Measurements from ENCODE around the gene ERMAP. TPM values are rescaled to one million over a fixed set of nuclear protein-coding genes. Genes with fewer than 3 reads are reported as not detected.
"Not testable (repeated sequence)": the region's sequence is repeated elsewhere in the genome, so short reads cannot be mapped to it uniquely, and the experiment has no call there.

ERMAP gene
- total and polyA plus RNA-seq, 4 donors: 5.9 to 12.8 (median 8.6) TPM

DNA sequence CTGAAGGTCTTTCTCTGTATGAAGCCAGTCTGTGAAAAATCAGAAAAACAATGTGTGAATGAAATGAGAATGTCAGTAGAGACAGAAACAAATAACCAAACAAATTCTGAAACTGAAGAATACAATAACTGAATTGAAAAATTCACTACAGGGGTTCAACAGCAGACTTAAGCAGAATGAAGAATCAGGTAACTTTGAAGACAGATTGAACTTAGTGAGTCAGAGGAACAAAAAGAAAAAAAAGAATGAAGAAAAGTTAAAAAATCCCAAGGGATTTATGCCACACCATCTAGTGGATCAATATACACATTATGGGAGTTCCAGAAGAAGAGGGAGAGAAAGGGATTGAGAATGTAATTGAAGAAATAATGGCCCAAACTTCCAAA is 44.1 kb downstream of the ERMAP start:
- intact Hi-C loops (cut with DNase I): no loop called here
- H3K9me3 ChIP-seq (ENCODE audit: control insufficient read depth, low read length): peaks cover 6% of the 10 kb centered on the region
- H3K36me3 ChIP-seq (ENCODE audit: control insufficient read depth in 1 of 2, insufficient read depth in 2 of 2, low read length in 1 of 2): no peaks in the 10 kb centered on the region
- no peak for DNase-seq
- H3K4me1 ChIP-seq (ENCODE audit: control insufficient read depth in 1 of 2, insufficient read depth in 2 of 2, low read length in 2 of 2): no peaks in the 10 kb centered on the region
- H3K4me3 ChIP-seq (ENCODE audit: low read length in 2 of 2): no peak overlapping the region
- ATAC-seq (ENCODE audit: low FRiP score): no peak
- H3K27me3 ChIP-seq (ENCODE audit: control insufficient read depth in 1 of 2, insufficient read depth in 2 of 2, low read length in 1 of 2): no peaks in the 10 kb centered on the region
- H3K27ac ChIP-seq (ENCODE audit: low read depth in 1 of 2, low read length in 2 of 2): no peak overlapping the region

DNA sequence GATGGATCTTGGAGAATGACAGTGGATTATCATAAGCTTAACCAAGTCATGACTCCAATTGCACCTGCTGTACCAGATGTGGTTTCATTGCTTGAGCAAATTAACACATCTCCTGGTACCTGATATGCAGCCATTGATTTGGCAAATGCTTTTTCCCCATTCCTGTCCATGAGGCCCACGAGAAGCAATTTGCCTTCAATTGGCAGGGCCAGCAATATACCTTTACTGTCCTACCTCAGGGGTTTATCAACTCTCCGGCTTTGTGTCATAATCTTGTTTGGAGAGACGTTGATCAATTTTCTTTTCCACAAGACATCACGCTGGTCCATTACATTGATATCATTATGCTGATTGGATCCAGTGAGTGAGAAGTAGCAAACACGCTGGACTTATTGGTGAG is 49.6 kb downstream of the ERMAP start:
- 83 to 87% methylated on average over 5 of the region's 5 CpGs for WGBS, 2 donors
- Histone ChIP-seq H3K27ac (ENCODE audit: low read depth in 1 of 2, low read length in 2 of 2) (no peak overlapping the region), H3K4me3 (ENCODE audit: low read length in 2 of 2) (no peak overlapping the region), H3K4me1 (ENCODE audit: control insufficient read depth in 1 of 2, insufficient read depth in 2 of 2, low read length in 2 of 2) (no peaks in the 10 kb centered on the region), H3K36me3 (ENCODE audit: control insufficient read depth in 1 of 2, insufficient read depth in 2 of 2, low read length in 1 of 2) (no peaks in the 10 kb centered on the region), H3K27me3 (ENCODE audit: control insufficient read depth in 1 of 2, insufficient read depth in 2 of 2, low read length in 1 of 2) (no peaks in the 10 kb centered on the region), H3K9me3 (ENCODE audit: control insufficient read depth, low read length) (peaks cover 1% of the 10 kb centered on the region)
- intact Hi-C loops (cut with DNase I): no loop called here
- ATAC-seq (ENCODE audit: low FRiP score) (no peak), DNase-seq (no peak)

DNA sequence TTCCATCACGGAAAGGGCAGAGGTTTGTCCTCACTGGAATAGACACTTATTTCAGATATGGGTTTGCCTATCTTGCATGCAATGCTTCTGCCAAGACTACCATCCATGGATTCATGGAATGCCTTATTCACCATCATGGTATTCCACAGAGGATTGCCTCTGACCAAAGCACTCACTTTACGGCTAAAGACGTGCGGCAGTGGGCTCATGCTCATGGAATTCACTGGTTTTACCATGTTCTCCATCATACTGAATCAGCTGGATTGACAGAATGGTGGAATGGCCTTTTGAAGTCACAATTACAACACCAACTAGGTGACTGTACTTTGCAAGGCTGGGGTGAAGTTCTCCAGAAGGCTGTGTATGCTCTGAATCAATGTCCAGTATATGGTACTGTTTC is 51.5 kb downstream of the ERMAP start:
- 80 to 86% methylated on average over 4 of the region's 4 CpGs for WGBS, 2 donors
- H3K9me3 ChIP-seq (ENCODE audit: control insufficient read depth, low read length); H3K36me3 ChIP-seq (ENCODE audit: control insufficient read depth in 1 of 2, insufficient read depth in 2 of 2, low read length in 1 of 2); H3K4me3 ChIP-seq (ENCODE audit: low read length in 2 of 2); H3K27me3 ChIP-seq (ENCODE audit: control insufficient read depth in 1 of 2, insufficient read depth in 2 of 2, low read length in 1 of 2); intact Hi-C loops (cut with DNase I); ATAC-seq (ENCODE audit: low FRiP score); DNase-seq; H3K27ac ChIP-seq (ENCODE audit: low read depth in 1 of 2, low read length in 2 of 2); H3K4me1 ChIP-seq (ENCODE audit: control insufficient read depth in 1 of 2, insufficient read depth in 2 of 2, low read length in 2 of 2): not testable (repeated sequence)

DNA sequence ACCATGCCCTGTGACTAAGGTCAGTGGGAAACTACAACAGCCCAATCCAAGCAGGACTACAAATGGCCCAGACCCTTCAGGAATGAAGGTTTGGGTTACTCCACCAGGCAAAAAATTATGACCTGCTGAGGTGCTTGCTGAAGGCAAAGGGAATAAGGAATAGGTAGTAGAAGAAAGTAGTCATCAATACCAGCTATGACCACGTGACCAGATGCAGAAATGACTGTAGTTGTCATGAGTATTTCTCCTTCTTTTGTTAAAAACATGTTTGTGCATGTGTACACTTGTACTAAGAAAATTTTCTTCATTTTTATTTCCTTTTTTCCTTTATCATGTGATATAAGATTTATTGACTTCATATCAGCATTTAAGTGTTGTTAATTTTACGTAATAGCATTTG is 52.3 kb downstream of the ERMAP start:
- H3K27ac ChIP-seq (ENCODE audit: low read depth in 1 of 2, low read length in 2 of 2); DNase-seq; H3K4me1 ChIP-seq (ENCODE audit: control insufficient read depth in 1 of 2, insufficient read depth in 2 of 2, low read length in 2 of 2); H3K27me3 ChIP-seq (ENCODE audit: control insufficient read depth in 1 of 2, insufficient read depth in 2 of 2, low read length in 1 of 2); ATAC-seq (ENCODE audit: low FRiP score); H3K9me3 ChIP-seq (ENCODE audit: control insufficient read depth, low read length); intact Hi-C loops (cut with DNase I); H3K36me3 ChIP-seq (ENCODE audit: control insufficient read depth in 1 of 2, insufficient read depth in 2 of 2, low read length in 1 of 2); H3K4me3 ChIP-seq (ENCODE audit: low read length in 2 of 2): not testable (repeated sequence)
- WGBS, 2 donors: 52 to 57% methylated on average over 2 of the region's 2 CpGs

DNA sequence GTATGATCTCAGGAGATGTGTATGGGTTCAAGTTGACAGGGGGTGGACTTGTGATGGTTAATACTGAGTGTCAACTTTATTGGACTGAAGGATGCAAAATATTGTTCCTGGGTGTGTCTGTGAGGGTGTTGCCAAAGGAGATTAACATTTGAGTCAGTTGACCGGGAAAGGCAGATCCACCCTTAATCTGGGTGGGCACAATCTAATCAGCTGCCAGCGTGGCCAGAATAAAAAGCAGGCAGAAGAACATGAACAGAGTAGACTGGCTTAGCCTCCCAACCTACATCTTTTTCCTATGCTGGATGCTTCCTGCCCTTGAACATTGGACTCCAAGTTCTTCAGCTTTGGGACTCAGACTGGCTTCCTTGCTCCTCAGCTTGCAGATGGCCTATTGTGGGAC is 52.8 kb downstream of the ERMAP start:
- WGBS, 2 donors: 82 to 83% methylated on average over 2 of the region's 2 CpGs
- DNase-seq; H3K27ac ChIP-seq (ENCODE audit: low read depth in 1 of 2, low read length in 2 of 2); H3K4me1 ChIP-seq (ENCODE audit: control insufficient read depth in 1 of 2, insufficient read depth in 2 of 2, low read length in 2 of 2); ATAC-seq (ENCODE audit: low FRiP score); H3K4me3 ChIP-seq (ENCODE audit: low read length in 2 of 2); H3K36me3 ChIP-seq (ENCODE audit: control insufficient read depth in 1 of 2, insufficient read depth in 2 of 2, low read length in 1 of 2); H3K27me3 ChIP-seq (ENCODE audit: control insufficient read depth in 1 of 2, insufficient read depth in 2 of 2, low read length in 1 of 2); intact Hi-C loops (cut with DNase I); H3K9me3 ChIP-seq (ENCODE audit: control insufficient read depth, low read length): not testable (repeated sequence)

GRCh38 chr1:42873108-42873507 is 56.2 kb downstream of the ERMAP start:
- H3K9me3 ChIP-seq (ENCODE audit: control insufficient read depth, low read length); H3K4me3 ChIP-seq (ENCODE audit: low read length in 2 of 2); H3K27ac ChIP-seq (ENCODE audit: low read depth in 1 of 2, low read length in 2 of 2); ATAC-seq (ENCODE audit: low FRiP score); H3K4me1 ChIP-seq (ENCODE audit: control insufficient read depth in 1 of 2, insufficient read depth in 2 of 2, low read length in 2 of 2); H3K27me3 ChIP-seq (ENCODE audit: control insufficient read depth in 1 of 2, insufficient read depth in 2 of 2, low read length in 1 of 2); intact Hi-C loops (cut with DNase I); H3K36me3 ChIP-seq (ENCODE audit: control insufficient read depth in 1 of 2, insufficient read depth in 2 of 2, low read length in 1 of 2); DNase-seq: not testable (repeated sequence)

DNA sequence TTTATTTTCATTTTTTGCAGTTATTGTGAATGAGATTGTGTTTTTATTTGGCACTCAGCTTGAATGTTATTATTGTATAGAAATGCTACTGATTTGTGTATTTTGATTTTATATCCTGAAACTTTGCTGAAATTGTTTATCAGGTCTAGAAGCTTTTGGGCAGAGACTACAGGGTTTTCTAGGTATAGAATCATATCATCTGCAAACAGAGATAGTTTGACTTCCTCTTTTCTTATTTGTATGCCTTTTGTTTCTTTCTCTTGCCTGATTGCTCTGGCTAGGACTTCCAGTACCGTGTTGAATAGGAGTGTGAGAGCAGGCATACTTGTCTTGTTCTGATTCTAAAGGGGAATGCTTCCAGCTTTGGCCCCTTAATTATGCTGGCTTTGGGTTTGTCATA is 56.7 kb downstream of the ERMAP start:
- Histone ChIP-seq H3K4me3 (ENCODE audit: low read length in 2 of 2) (no peak overlapping the region), H3K27ac (ENCODE audit: low read depth in 1 of 2, low read length in 2 of 2) (no peak overlapping the region), H3K9me3 (ENCODE audit: control insufficient read depth, low read length) (no peaks in the 10 kb centered on the region), H3K27me3 (ENCODE audit: control insufficient read depth in 1 of 2, insufficient read depth in 2 of 2, low read length in 1 of 2) (no peaks in the 10 kb centered on the region), H3K4me1 (ENCODE audit: control insufficient read depth in 1 of 2, insufficient read depth in 2 of 2, low read length in 2 of 2) (no peaks in the 10 kb centered on the region), H3K36me3 (ENCODE audit: control insufficient read depth in 1 of 2, insufficient read depth in 2 of 2, low read length in 1 of 2) (no peaks in the 10 kb centered on the region)
- intact Hi-C loops (cut with DNase I): no loop called here
- ATAC-seq (ENCODE audit: low FRiP score) (no peak), DNase-seq (no peak)
- 88 to 92% methylated on average over 1 of the region's 1 CpG for WGBS, 2 donors

DNA sequence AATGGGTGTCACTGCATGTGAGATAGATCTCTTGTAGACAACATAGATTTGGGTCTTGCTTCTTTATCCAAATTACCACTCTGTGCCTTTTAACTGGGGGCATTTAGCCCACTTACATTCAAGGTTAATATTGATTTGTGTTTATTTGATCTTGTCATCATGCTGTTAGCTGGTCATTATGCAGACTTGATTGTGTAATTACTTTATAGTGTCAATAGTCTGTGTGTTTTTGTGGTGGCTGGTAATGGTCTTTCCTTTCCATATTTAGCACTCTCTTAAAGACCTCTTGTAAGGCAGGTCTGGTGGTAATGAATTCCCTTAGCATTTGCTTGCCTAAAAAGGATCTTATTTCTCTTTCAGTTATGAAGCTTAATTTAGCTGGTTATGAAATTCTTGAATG is 59.1 kb downstream of the ERMAP start:
- no peaks in the 10 kb centered on the region for H3K9me3 ChIP-seq (ENCODE audit: control insufficient read depth, low read length)
- H3K4me3 ChIP-seq (ENCODE audit: low read length in 2 of 2): no peak overlapping the region
- no peak for ATAC-seq (ENCODE audit: low FRiP score)
- H3K27ac ChIP-seq (ENCODE audit: low read depth in 1 of 2, low read length in 2 of 2): no peak overlapping the region
- no peaks in the 10 kb centered on the region for H3K36me3 ChIP-seq (ENCODE audit: control insufficient read depth in 1 of 2, insufficient read depth in 2 of 2, low read length in 1 of 2)
- no peaks in the 10 kb centered on the region for H3K4me1 ChIP-seq (ENCODE audit: control insufficient read depth in 1 of 2, insufficient read depth in 2 of 2, low read length in 2 of 2)
- H3K27me3 ChIP-seq (ENCODE audit: control insufficient read depth in 1 of 2, insufficient read depth in 2 of 2, low read length in 1 of 2): no peaks in the 10 kb centered on the region
- DNase-seq: no peak
- intact Hi-C loops (cut with DNase I): no loop called here

DNA sequence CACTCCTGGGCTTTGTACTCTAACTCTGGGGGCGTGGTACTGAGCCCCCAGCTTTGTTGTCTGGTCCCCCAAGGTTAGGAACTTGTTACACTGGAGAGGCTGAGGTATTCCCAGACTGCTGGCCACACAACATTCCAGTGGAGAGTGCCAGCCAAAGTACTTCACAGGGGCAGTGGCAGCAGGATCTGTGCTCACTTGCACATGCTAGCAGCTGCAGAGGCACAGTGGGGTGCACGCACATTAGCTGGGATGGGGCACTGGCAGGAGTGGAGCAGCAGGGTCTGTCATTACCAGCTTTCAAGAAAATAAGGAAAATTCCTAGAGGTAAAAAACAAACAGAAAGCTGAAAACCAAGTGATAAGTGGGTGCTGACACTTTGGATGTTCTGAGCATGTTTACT is 60.5 kb downstream of the ERMAP start:
- H3K4me1 ChIP-seq (ENCODE audit: control insufficient read depth in 1 of 2, insufficient read depth in 2 of 2, low read length in 2 of 2): no peaks in the 10 kb centered on the region
- no peaks in the 10 kb centered on the region for H3K36me3 ChIP-seq (ENCODE audit: control insufficient read depth in 1 of 2, insufficient read depth in 2 of 2, low read length in 1 of 2)
- DNase-seq (no peak), ATAC-seq (ENCODE audit: low FRiP score) (no peak)
- no peaks in the 10 kb centered on the region for H3K9me3 ChIP-seq (ENCODE audit: control insufficient read depth, low read length)
- intact Hi-C loops (cut with DNase I): no loop called here
- H3K27me3 ChIP-seq (ENCODE audit: control insufficient read depth in 1 of 2, insufficient read depth in 2 of 2, low read length in 1 of 2): no peaks in the 10 kb centered on the region
- no peak overlapping the region for H3K4me3 ChIP-seq (ENCODE audit: low read length in 2 of 2)
- no peak overlapping the region for H3K27ac ChIP-seq (ENCODE audit: low read depth in 1 of 2, low read length in 2 of 2)
- WGBS, 2 donors: 35 to 37% methylated on average over 2 of the region's 2 CpGs

GRCh38 chr1:42880384-42880783 is 63.5 kb downstream of the ERMAP start:
- intact Hi-C loops (cut with DNase I): no loop called here
- ATAC-seq (ENCODE audit: low FRiP score) (no peak), DNase-seq (no peak)
- Histone ChIP-seq H3K4me3 (ENCODE audit: low read length in 2 of 2) (no peak overlapping the region), H3K4me1 (ENCODE audit: control insufficient read depth in 1 of 2, insufficient read depth in 2 of 2, low read length in 2 of 2) (no peaks in the 10 kb centered on the region), H3K27ac (ENCODE audit: low read depth in 1 of 2, low read length in 2 of 2) (no peak overlapping the region), H3K27me3 (ENCODE audit: control insufficient read depth in 1 of 2, insufficient read depth in 2 of 2, low read length in 1 of 2) (no peaks in the 10 kb centered on the region), H3K9me3 (ENCODE audit: control insufficient read depth, low read length) (no peaks in the 10 kb centered on the region), H3K36me3 (ENCODE audit: control insufficient read depth in 1 of 2, insufficient read depth in 2 of 2, low read length in 1 of 2) (no peaks in the 10 kb centered on the region)
- WGBS, 2 donors: 66 to 68% methylated on average over 4 of the region's 4 CpGs
